GM10847 (cell line): ENCODE data around the gene ARHGAP35.

Source experiments
- POLR2A ChIP-seq: IDR thresholded peaks from 2 replicates; pipeline ENCODE4 v1.6.1; 2011; ENCODE audit not compliant: insufficient read length; ENCODE audit errors: extremely low read depth

Gene ARHGAP35

DNA sequence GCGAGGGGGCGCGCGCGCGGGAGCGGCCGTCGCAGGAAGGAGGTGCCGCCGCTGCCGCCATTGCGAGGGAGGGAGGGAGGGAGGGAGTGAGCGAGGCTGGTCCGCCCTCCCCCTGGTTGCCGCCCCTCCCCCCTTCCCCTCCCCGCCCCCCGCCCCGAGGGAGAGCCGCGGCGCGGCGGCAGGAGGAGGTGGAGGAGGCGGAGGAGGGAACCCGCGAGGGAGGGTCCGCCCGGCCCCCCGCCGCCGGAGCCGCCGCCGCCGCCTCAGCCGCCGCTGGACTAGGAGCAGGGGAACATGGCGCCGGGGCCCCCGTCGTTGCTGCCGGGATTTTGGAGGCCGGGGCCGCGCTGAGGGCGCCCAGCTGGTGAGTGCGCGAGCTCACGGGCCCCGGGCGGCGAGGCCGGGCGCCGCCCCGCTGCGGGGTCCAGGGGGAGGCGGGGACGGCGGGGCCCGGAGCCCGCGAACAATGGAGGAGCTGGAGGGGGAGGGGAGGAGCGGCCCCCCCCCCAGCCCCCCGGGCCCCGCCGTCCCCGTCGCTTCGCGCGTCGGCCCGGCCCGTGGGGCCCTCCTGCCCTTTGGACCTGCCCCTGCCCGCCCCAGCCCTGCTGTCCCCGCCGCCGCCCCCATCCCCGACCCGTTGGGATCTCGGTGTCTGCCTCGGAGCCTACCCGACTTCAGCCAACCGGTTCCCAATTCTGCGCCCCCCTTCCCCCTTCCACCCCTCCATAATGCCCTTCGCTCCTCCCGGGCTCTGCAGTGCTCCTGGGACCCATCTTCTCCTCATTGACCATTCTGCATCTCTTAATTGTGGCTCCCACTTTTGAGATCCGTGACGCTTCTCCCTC lies at the start of gene ARHGAP35:
Gene ARHGAP35 (plus strand): TSS at position 152 of the 845 bp plus-strand sequence. CDS start 57,679 bp downstream, outside the sequence.
- TF ChIP-seq POLR2A: no peak

DNA sequence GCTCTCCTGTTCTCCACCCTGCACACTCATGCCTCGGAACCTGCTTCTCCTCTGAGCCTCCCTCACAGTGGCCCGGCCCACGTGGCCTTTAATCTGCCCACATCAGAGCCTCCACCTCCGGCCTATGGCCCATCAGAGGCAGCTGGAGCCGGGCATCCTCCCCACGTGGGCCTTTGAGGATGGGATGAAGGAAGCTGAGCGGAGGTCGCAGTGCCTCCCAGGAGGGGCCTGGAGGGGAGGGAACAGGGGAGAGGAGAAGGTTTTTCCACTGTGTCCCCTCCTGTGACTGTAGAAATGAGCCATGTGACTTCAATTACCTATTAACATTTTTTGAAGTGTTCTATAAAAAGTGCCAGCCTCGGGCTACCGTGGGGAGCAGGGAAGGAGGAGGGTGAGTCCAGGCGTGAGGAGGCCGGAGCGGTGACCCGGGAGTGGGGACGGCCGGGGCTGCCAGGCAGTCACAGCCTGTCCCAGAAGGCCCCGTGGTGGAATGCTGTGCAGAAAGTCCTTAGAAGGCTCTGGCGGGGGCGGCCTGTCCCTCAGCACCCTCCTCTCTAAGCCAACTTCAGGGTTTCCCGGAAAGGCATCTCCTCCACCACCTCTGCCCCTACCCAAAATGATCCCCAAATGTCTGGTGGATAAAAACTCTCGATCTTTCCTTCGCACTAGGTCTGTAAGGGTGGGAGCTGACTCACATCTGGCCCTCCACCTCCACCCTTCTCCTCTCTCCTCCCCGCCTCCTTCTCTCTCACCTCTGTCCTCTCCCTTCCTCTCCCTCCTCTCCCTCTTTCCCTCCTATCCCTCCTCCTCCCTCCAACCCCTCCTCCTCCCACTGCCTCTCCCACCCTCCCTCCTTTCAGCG lies 47.6 kb upstream of the ARHGAP35 start:
- TF ChIP-seq POLR2A: no peak

DNA sequence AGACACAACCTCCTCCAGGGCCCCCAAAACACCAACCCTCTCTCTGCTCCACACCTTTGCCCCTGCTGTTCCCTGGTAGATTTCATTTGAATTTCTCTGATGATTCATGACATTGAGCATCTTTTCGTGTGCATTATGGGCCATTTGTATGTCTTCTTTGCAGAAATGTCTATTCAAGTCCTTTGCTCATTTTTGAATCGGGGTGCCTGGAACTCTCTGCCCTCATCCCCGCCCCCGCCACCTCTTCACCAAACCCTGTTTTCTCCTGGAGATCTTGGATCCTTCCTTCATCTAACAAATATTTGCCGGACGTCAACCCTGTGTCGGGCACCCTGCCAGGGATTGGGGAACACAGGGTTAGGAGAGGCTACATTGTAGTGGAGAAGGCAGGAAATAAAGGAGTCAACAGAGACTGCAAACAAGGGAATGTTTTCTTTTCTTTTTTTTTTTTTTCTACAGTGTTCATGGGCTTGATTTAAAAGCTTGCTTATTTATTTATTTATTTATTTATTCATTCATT lies 46.9 kb upstream of the ARHGAP35 start:
- no peak for TF ChIP-seq POLR2A

DNA sequence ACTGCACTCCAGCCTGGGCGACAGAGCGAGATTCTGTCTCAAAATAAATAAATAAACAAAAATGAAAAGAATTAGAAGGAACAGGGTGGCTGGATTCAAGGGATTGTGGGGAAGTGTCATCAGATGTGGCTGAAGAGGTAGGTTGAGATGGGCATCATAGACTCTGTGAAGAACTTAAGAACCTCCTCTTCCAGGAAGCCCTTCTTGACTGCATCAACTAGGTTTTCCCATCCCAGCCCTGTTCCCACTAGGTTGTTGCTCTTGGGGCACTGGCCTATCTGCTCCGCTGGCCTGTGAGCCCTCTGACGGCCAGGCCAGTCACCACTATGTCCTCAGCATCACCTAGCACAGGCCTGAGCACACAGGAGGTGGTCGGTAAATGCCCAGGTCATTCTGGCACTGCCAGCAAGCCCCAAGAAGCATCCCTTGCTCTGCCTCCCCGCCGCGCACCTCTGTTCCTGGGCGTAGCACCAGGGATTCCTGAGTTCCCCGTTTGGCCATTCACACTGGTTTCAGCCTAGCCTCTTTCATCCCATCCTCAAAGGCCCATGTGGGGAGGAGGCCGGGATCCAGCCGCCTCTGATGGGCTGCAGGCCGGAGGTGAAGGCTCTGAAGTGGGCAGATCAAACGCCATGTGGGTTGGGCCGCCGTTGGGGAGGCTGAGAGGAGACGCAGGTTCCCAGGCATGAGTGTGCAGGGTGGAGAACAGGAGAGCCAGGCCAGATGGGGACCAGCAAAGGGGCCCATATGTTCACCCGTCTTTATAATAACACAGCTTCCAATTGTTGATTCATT lies 44.8 kb upstream of the ARHGAP35 start:
- no peak for TF ChIP-seq POLR2A

DNA sequence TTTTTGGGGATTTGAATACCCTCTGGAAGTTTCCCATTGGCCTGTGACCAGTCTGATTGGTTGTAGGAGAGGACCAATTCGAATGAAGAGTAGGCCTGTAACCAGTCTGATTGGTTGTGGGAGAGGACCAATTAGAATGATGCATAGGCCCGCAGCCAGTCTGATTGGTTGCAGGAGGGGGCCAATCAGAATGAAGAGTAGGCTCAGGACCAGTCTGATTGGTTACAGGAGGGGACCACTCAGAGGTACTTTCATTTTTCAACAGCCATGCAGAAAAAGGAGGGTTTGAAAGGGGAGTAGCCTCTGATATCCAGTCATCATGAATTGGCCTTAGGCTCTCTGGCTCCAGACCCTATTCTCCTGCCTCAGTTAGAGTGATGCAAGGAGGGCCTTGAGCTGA lies 42.0 kb upstream of the ARHGAP35 start:
- TF ChIP-seq POLR2A: no peak

DNA sequence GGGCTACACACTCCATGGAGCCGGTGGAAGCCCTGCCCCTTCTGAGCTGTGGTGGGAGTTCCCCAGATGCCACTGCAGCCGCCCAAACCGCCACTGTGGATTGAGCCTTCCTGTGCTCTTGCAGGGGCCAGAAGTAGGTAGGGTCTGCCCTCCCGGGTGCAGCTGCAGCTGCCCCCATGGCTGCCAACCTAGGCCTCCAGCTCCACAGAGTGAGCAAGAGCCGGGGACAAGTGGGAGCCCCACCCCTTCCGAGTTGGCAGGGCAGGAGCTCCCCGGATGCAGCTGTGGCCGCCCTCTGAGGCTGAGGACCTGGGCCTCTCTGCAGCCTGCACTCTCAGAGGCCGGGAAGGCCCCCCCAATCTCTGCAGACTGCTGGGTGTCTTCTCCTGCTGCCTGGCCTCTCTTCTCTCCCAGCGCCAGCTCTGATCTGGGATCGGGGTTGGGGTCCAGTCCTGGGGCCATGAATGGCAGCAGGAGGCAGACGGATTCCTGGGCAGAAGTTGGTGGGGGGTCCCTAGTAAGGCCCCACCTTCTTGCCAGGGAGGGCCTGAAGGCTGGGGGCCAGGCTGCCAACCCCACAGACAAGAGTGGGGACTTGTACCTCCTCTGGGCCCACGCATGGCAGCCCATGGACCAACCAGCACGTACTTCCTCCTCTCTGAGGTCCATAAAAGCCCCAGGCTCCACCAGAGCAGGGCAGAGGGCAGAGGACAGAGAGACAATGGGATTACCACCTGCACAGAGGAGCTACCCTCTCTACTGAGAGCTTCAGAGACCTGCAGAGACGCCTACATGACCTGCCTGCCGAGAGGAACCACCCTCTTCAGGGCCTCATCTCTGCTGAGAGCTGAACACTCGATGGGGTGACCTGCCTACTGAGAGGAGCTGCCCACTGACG lies 39.0 kb upstream of the ARHGAP35 start:
- TF ChIP-seq POLR2A: no peak

DNA sequence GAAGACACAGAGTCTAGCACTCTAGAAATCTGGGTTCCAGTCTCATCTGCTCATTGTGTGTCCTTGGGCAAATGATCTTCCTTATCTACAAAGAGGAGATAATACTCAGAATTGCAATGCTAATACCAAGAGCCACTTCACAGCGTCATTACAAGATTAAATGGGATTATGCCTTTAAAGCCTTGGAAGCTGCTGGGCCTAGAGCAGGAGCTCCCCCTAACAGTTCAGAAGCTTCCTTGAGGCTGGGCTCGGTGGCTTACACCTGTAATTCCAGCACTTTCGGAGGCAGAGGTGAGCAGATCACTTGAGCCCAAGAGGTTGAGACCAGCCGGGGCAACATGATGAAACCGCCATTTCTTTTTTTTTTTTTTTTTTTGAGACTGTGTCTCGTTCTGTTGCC lies 37.7 kb upstream of the ARHGAP35 start:
- no peak for TF ChIP-seq POLR2A

DNA sequence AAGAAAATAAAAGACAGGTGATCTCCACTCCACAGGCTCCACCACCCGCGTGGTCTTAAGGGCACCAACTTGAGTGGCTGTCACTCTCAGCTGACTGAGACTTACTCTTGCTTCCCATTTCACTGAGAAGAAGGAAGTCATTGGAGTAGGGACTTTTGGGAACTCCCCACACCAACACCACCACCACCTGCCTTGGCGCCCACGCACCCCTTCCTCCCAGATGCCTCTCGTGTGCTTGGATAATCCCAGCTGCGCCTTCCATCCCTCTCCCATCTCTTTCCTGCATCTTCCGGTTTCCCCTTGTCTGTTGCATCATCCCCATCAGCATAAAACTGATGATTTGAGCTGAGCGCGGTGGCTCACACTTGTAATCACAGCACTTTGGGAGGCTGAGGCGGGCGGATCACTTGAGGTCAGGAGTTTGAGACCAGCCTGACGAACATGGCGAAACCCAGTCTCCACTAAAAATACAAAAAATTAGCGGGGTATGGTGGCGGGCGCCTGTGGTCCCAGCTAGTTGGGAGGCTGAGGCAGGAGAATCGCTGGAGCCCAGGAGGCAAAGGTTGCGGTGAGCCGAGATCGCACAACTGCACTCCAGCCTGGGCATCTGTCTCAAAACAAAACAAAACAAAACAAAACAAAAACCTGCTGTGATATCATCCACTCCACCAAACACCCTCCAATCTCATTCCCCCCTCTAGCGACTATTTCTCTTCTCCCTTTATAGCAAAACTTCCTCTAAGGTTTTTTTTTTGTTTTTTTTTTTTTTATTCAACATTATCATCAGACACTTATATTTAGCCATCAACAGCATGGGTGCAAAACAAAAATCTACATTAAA lies 35.7 kb upstream of the ARHGAP35 start:
- TF ChIP-seq POLR2A: no peak

DNA sequence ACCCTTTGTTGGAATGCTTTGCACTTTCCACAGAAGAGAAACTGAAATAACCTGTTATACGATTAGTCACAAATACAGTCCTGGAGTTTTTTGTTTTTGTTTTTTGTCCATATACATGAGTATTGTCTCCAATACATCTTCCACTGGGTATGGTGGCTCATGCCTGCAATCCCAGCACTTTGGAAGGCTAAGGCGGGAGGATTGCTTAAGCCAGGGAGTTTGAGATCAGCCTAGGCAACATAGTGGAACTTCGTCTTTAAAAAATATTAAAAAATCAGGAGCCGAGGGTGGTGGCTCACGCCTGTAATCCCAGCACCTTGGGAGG lies 35.1 kb upstream of the ARHGAP35 start:
- TF ChIP-seq POLR2A: no peak

DNA sequence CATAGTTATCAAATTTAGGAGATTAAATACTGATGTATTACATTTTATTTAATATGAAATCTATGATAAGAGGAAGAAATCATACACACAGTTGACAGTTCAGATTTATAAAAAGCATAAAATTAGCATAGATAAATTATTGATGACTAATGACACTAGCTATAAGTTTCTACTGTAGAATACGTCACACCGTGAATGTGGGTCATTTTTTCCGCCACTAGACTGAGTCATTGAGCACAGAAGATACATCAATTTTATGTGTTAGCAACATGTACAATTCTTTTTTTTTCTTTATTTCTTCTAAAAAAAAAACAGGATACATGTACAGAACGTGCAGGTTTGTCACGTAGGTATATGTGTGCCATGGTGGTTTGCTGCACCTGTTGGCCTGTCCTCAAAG lies 32.3 kb upstream of the ARHGAP35 start:
- no peak for TF ChIP-seq POLR2A

DNA sequence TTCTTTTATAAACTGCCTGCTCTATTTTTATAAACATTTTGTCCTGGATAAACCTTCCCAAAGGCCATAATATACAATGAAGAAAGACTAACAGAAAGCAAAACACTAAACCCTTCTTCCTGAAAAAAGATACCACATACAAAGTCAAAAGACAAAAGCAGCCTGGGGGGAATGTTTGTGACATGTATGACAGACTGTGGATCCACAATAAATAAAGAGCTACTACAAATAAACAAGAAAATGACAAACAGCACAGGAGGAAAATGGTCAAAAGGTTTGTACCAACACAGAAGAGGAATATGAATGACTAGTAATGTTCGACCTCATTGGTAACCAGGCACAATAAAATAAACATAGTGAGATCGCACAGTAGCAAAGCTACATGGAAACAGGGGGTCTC lies 29.9 kb upstream of the ARHGAP35 start:
- TF ChIP-seq POLR2A: no peak

DNA sequence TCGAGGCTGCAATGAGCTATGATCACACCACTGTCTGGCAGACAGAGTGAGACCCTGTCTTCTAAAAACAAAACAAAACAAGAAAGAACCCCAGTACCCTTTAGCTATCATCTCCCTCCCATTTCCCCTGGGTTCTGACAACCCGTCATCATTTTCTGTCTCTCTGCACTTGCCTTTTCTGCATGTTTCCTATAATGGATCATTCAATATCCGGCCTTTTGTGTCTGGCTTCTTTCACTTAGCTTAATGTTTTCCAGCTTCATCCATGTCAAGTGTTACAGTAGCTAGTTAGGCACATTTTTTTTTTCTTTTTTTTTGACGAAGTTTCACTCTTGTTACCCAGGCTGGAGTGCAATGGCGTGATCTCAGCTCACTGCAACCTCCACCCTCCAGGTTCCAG lies 26.7 kb upstream of the ARHGAP35 start:
- TF ChIP-seq POLR2A: no peak

DNA sequence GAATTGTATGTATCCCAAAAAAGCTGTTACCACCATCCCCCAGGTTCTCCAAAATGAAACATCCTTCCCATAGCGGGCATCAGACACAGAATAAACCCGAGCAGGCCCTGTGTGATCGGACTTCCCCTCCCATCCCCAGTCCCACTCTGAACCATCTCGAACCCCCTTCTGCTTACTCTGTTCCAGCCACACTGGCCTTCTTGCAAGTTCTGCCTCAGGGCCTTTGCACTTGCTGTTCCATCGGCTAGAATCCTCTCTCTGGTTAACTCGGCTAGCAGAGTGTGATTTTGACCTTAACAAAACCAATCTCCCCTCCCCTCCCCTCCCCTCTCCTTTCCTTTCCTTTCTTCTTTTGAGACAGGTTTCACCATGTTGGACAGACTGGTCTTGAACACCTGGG lies 25.8 kb upstream of the ARHGAP35 start:
- no peak for TF ChIP-seq POLR2A
